ENCODE data around the gene INSL3. TPM values are rescaled to one million over a fixed set of nuclear protein-coding genes. Genes with fewer than 3 reads are reported as not detected.
"Not testable (repeated sequence)": the region's sequence is repeated elsewhere in the genome, so short reads cannot be mapped to it uniquely, and the experiment has no call there.

INSL3 gene
- total RNA-seq, 1 donor from 2014 or later = 13.9 TPM

DNA sequence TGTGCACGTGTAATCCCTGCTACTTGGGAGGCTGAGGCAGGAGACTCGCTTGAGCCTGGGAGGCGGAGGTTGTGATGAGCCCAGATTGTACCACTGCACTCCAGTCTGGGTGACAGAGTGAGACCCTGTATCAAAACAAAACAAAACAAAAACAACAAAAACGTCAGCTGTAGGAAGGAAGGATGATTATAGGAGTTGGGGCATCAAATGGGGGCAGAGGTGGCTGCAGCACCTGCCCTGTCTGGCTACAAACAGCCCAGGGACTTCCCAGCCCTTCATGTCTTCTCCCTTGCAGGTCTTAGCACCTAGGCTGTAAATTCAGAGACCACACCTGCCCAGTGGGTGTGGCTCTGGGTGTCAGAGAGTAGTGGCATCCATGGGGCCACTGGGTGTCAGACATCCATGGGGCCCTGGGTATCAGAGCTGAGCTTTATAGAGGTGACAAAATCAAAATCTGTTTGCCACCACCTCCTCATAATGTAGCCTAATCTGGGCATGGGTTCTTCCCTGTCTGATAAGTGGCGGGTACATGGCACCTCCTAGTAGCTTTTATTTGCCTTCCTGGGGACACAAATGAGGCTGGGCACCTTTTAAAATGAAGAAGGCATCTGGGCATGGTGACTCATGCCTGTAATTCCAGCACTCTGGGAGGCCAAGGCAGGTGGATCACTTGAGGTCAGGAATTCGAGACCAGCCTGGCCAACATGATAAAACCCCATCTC lies 31.1 kb downstream of the INSL3 start:
- intact Hi-C loops (cut with micrococcal nuclease) = loop anchor here (1.0 kb wide), 1 partner anchor 65 kb away; no protein-coding TSS in a partner anchor

DNA sequence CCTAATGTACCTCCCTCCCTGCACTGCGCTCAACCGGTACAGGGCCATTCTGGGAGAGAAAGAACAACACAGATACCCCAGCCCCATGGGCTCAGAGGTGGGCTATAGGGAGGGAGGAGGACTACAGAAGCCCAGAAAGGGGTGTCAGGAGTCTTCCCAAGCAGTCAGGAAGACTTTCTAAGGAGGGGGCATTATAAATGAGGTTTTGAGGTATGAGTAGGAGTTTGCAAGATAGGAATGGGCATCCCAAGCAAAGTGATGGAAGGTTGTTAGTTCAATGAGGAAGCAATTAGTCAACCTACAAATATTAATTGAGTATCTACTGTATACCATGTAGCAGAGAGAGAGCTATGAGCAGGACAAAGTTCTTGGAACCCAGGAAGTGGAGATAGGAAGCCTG lies 32.7 kb downstream of the INSL3 start:
- intact Hi-C loops (cut with micrococcal nuclease) = no loop called here

DNA sequence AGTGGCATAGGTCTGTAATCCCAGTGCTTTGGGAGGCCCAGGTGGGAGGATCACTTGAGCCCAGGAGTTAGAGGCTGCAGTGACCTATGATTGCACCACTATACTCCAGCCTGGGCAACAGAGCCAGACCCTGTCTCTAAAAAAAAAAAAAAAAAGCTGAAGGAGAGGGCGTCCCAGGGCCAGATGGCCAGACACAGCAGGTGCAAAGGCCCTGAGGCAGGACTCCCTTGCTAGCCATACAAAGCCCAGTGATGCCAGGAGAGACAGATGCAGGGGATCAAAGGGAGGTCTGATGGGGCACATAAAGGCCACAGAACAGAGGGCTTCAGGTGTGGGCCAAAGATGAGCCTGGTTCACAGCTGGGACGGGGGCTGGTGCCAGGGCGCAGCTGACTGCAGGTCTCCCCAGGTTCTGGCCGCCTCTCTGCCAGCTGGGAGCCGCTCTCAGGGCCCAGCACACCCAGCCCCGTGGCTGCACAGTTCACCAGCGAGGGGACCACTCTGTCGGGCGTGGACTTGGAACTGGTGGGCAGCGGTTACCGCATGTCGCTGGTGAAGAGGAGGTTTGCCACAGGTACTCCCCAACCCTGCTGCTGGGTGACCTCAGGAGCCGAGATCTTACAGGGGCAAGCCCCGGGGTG lies 33.9 kb downstream of the INSL3 start:
- intact Hi-C loops (cut with micrococcal nuclease) = no loop called here

DNA sequence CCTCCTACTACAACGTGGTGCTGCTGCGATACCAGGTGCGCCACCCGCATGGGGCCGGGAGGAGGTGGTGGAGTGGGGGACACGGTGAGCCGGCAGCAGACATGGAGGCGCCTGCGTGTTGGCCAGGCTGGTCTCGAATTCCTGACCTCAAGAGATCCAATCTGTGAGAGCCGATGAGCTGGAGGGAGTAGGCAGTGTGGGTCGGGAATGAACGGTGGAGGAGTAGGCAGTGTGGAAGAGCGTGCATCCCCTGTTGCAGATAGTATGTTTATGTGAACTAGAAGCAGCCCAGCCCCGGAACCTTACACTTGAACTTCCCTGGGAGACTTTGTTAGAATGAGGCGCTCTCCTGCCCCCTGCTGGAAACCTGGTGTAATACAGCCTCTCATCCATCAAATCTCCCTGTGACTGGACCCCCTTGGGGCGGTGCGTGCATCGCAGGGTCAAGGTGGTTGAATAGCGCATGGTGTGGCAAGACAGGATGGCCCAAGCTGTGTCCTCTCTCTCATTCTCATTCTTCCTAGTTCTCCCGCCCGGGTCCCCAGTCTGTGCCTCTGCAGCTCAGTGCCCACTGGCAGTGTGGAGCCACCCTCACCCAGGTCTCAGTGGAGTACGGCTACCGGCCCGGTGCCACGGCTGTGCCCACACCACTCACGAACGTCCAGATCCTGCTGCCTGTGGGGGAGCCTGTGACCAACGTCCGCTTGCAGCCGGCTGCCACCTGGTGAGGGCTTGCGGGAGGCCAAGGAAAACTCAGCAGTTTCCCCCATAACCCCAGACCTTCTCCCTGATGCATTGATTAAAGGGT lies 36.9 kb downstream of the INSL3 start:
- intact Hi-C loops (cut with micrococcal nuclease) = loop anchor here (1.0 kb wide), 3 partner anchors 9 to 80 kb away; no protein-coding TSS in a partner anchor

DNA sequence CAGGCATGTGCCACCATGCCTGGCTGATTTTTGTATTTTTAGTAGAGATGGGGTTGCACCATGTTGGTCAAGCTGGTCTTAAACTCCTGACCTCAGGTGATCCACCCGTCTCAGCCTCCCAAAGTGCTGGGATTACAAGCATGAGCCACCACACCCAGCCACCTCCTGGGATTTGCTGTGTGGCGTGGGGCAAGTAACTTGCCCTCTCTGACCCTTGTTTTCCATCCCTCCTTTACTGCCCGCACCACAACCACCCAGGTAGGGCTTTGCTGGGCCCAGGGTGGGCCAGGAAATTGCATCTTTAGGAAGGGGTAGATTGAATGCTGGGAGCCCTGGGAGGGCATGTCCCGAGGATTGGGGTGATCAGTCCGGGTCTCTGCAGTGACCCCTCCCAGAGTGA lies 37.6 kb downstream of the INSL3 start:
- intact Hi-C loops (cut with micrococcal nuclease) = loop anchor here (1.0 kb wide), 3 partner anchors 8 to 79 kb away; no protein-coding TSS in a partner anchor

DNA sequence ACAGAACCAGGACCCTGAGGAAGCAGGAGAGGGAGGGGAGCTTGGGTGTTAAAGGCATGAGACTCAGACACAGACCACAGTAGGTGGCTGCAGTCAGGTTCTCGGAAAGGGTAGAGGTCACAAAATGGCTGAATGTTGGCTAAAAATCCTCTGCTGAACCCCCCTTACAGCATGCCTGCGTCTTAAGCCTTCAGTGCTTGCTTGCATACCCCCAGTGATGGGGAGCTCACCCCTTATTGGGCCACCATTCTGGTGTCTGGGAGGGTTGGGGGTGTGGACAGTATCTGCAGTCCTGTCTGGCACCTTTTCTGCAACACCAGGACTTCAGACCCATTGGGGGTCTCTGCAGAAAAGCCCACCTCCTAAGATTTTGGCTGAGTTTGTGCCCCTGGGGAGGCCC lies 40.5 kb downstream of the INSL3 start:
- intact Hi-C loops (cut with micrococcal nuclease) = no loop called here

DNA sequence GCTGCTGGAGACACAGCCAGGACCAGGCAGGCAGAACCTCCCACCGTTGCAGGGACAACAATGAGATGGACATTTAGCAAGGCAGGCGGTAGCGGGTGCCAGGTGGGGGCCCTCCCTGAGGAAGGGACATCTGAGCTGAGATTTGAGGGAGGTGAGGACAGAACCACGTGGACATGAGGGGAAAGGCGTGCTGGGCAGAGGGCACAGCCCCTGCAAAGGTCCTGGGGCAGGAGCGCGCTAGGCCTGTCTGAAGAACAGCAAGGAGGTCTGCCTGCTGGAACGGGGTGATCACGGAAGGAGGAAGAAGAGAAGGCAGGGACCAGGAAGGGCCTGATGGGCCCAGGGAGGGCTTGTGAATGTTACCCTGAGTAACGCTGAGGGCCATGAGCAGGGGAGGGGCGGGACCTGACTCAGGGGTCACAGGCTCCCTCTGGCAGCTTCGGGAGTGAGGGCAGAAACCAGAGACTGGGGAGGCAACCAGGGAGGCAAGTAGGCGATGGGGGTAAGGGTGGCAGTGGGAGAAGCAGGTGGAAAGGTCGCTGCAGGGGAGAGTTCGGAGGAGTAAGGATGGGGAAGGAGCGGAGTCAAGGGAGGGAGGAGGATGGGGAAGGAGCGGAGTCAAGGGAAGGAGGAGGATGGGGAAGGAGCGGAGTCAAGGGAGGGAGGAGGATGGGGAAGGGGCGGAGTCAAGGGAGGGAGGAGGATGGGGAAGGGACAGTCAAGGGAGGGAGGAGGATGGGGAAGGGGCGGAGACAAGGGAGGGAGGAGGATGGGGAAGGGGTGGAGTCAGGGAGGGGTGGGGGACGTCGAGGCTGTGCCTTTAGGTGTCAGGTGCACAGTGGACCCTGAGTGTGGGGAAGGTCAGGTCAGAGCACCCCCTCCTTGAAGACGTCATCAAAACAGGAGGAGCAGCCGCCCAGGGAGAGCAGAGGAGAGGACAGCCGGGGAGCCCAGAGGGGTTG lies 42.1 kb downstream of the INSL3 start:
- intact Hi-C loops (cut with micrococcal nuclease) = no loop called here

DNA sequence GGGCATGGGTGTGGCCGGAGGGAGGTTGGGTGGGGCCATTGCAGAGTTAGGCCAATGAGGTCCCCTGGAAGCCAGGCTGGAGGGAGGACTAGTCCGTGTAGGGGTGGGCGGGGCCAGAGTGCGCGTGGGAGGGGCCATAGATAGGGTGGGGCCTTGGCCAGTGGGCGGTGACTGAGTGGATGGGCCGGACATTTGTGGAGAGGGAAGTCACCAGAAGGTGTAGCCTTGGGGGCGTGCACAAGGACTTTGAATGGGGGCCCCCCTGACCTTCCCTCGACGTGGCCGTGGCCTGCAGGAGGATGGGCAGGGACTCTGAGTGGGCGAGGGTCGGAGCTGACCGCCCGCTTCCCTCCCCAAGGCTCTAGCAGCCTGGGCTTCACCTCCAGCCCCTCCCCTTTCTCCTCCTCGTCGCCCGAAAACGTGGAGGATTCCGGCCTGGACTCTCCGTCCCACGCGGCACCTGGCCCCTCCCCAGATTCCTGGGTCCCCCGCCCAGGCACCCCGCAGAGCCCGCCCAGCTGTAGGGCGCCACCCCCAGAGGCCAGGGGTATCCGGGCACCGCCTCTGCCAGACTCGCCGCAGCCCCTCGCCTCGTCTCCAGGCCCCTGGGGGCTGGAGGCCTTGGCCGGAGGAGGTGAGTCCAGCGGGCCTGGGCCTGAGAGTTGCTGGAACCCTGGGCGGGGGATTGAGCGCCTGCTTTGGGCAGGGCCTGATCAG lies 42.9 kb downstream of the INSL3 start:
- intact Hi-C loops (cut with micrococcal nuclease) = no loop called here

DNA sequence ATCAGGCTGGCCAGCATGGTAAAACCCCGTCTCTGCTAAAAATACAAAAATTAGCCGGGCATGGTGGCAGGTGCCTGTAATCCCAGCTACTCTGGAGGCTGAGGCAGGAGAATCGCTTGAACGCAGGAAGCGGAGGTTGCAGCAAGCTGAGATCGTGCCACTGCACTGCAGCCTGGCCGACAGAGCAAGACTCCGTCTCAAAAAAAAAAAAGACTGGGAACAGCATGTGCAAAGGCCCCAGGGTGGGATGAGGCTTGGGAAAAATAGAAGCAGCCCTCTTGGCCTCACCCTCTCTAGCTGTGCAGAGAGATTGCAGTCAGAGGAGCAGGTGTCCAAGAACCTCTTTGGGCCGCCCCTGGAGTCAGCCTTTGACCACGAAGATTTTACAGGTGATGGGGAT lies 43.5 kb downstream of the INSL3 start:
- intact Hi-C loops (cut with micrococcal nuclease) = not testable (repeated sequence)

DNA sequence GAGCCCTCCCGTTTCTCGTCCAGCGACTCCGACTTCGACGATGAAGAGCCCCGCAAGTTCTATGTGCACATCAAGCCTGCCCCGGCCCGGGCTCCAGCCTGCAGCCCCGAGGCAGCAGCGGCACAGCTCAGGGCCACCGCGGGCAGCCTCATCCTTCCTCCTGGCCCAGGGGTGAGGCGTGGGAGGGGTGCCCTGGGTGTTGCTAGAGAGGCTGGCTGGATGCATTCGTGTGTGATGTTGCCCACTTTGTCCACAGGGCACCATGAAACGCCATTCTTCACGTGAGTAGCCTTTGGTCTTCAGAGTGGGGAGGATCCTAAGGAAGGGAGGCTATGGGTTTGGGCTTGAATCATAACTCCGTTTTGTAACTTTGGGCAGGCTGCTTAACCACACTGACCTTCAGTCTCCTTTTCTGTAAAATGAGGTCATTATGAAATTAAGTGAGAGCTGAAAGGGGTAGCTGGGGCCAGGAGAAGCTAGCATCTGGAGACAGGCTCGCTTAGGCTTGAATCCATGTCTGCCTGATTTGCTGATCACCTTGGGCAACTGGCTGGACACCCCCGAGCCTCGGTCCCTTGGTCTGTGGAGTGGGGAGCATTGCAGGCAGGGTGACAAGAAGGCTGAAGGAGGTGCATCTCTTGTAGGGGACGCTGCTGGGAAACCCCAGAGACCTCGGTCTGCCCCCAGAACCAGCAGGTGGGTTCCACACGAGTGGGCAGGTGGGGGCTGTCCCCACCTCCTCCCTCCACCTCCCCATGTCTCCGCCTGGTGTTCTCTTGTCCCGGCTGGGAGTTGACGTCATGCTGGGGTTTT lies 45.1 kb downstream of the INSL3 start:
- intact Hi-C loops (cut with micrococcal nuclease) = loop anchor here (1.0 to 2.0 kb wide), 2 partner anchors 8 to 71 kb away; no protein-coding TSS in a partner anchor

DNA sequence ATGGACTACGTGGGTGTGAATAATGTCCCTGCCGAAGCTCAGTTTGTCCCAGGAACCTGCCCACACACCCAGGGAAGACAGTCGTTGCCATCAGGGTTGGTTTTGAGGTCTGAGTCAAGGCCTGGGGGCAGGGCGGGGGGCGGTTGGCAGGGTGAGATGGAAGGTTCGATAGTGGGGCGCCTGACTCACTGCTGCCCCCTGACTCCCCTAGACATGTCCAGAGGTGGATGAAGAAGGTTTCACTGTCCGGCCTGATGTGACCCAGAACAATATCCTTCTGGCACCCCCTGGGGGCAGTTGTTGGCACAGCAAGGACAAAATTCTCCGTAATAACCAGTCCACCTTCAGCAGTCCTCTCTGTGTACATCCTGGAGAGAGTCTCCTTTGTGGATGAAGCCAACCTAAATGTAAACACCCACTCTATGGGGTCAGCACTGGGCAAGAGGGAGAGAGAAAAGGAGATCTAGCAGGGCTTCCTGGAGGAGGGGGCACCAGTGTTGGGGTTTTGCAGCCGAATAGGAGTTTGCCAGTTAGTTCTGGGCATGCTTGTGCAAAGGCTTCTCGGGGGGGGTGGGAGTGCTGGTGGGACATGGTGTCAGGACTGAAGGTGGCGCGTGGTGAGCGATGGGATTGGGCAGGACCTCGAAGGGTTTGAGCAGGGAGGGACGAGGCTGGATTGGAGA lies 45.9 kb downstream of the INSL3 start:
- intact Hi-C loops (cut with micrococcal nuclease) = loop anchor here (1.0 to 2.0 kb wide), 2 partner anchors 9 to 71 kb away; no protein-coding TSS in a partner anchor

DNA sequence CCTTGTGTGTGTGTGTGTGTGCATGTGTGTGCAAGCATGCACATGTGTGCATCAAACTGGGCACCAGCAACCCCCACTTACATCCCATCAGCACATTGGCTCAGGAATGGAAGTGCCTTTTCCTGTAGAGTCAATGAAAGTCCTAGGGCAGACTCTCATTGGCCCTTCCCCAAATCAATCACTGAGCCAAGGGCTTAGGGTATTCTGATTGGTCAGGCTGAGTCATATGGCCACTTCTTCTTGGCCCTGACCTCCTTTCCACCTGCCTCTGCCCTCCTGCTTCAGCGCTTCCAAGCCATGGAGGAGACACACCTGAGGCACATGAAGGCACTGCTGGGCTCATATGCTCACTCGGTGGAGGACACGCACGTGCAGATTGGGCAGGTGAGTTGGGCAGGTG lies 49.1 kb downstream of the INSL3 start:
- intact Hi-C loops (cut with micrococcal nuclease) = no loop called here

DNA sequence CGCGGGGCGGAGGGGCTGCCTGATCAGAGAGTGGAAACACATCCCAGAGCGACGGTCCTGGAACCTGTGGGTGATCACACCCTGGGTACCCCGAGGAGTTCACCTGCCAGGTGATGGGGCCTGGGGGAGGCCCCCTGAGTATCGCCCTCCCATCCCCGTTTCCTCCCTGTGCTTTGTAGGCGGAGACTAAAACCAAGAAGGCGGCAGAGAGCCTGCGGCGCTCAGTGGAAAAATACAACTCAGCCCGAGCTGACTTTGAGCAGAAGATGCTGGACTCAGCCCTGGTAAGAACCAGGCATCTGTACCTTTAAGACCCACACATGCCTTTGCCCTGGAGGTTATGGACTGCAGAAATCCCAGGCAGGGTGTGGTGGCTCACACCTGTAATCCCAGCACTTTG lies 50.7 kb downstream of the INSL3 start:
- intact Hi-C loops (cut with micrococcal nuclease) = no loop called here

DNA sequence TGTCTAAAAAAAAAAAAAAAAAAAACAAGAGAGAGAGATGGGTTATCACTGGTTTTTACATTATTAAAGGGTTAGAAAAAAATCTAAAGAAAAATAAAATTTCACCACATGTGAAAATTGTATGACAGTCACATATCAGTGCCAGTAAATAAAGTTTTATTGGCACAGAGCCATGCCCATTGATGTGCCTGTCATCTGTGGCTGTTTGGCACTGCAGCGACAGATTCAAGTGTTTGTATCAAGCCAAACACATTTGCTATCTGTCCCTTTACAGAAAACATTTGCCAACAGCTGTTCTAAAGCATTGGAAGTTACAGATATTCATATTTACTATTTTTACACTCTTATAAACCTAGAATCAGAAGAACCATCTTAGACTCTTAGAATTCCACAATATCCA lies 53.8 kb downstream of the INSL3 start:
- intact Hi-C loops (cut with micrococcal nuclease) = no loop called here

DNA sequence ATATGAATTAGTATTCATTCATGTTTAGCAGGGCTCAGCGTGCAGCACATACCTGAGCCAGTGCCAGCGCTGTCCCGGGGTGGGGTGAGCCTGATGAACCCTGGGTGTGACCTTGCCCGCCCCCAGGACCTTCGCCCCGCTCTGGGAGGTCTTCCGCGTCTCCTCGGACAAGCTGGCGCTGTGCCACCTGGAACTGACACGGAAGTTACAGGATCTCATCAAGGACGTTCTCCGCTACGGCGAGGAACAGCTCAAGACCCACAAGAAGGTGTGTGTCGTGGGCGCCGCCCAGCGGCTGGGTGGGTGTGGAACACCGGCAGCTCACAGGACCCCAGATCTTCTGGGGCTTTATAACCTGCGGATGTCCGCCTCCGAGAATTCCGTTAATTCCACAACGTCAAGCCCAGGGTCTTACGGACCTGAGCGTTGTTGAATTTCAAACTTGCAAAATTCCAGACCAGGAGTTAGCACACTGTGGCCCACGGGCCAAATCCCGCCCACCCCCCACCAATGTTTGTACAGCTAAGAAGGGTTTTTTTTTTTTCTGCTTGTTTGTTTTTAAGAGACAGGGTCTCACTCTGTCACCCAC lies 54.7 kb downstream of the INSL3 start:
- intact Hi-C loops (cut with micrococcal nuclease) = loop anchor here (1.0 kb wide), 1 partner anchor 63 kb away; no protein-coding TSS in a partner anchor

Data from T-helper 1 cell treated with Interleukin-12 subunit alpha and Interleukin-12 subunit beta and Interleukin-4 antibody, amounts not matched to agents 30 ng/mL and 1 ng/mL, for 36 hours (primary cell).